Parathyroid adenoma (tissue), 2 donors: ENCODE measurements around the gene SNTG2.

Experiments
- H2AFZ ChIP-seq: fragments of 300-600 bp; sonication (generic); one replicate; pipeline ENCODE4 v1.7.0; 2017; ENCODE audit warnings: antibody characterized with exemption, mild to moderate bottlenecking
- H3K27ac ChIP-seq: fragments of 300-600 bp; sonication (generic); one replicate; pipeline ENCODE4 v1.7.0; 2017
- H3K27me3 ChIP-seq: fragments of 300-600 bp; sonication (generic); one replicate; pipeline ENCODE4 v1.7.0; 2017; ENCODE audit warnings: low read length; ENCODE audit not compliant: control insufficient read depth, insufficient read depth
- H3K36me3 ChIP-seq: fragments of 300-600 bp; sonication (generic); one replicate; pipeline ENCODE4 v1.7.0; 2017; ENCODE audit warnings: low read length; ENCODE audit not compliant: control insufficient read depth, insufficient read depth
- H3K4me1 ChIP-seq: fragments of 300-600 bp; sonication (generic); one replicate; pipeline ENCODE4 v1.7.0; 2017; ENCODE audit warnings: control low read depth
- H3K4me2 ChIP-seq: fragments of 300-600 bp; sonication (generic); one replicate; pipeline ENCODE4 v1.7.0; 2017; ENCODE audit warnings: low read length
- H3K4me3 ChIP-seq: fragments of 300-600 bp; sonication (generic); one replicate; pipeline ENCODE4 v1.7.0; 2017; ENCODE audit warnings: low read depth, low read length
- H3K79me2 ChIP-seq: fragments of 300-600 bp; sonication (generic); one replicate; pipeline ENCODE4 v1.7.0; 2017; ENCODE audit warnings: control low read depth
- H3K9ac ChIP-seq: fragments of 300-600 bp; sonication (generic); one replicate; pipeline ENCODE4 v1.7.0; 2017; ENCODE audit warnings: mild to moderate bottlenecking
- H3K9me3 ChIP-seq: fragments of 300-600 bp; sonication (generic); one replicate; pipeline ENCODE4 v1.7.0; 2017; ENCODE audit warnings: low read length; ENCODE audit not compliant: control insufficient read depth
- TF ChIP-seq, protein P1 (sequence below): fragments of 300-600 bp; sonication (generic); IDR thresholded peaks from one replicate; pipeline ENCODE4 v1.7.0; 2017; ENCODE audit warnings: antibody characterized with exemption, mild to moderate bottlenecking
- donor health status: primary hyperparathyroidism.

SNTG2 gene

DNA sequence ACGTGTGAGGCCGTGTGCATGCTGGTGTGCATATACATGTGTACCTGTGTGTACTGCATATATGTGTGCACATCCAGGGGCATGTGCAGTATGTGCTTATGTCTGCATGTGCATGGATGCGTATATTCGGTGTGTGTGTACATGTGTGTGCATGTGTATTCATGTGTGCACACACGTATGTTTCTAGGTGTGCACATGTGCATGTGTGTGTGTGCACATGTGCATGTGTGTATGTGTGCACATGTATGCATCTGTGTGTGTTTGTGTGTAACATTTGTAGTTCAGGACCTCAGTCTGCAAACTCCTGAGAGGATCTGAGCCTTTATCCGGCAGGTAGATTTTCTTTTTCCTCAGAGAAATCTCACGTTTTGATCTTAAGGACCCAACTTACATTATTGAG lies 201.7 kb downstream of the SNTG2 start:
- H3K27ac ChIP-seq: no peak overlapping the region
- H3K9ac ChIP-seq: no peak overlapping the region
- H3K27me3 ChIP-seq: no peaks in the 10 kb centered on the region
- H3K4me3 ChIP-seq: no peak overlapping the region
- no peak overlapping the region for H3K4me2 ChIP-seq
- H3K79me2 ChIP-seq: no peaks in the 10 kb centered on the region
- H3K4me1 ChIP-seq: no peaks in the 10 kb centered on the region
- H3K9me3 ChIP-seq: no peaks in the 10 kb centered on the region
- H2AFZ ChIP-seq: no peak overlapping the region
- TF ChIP-seq, protein P1, sequence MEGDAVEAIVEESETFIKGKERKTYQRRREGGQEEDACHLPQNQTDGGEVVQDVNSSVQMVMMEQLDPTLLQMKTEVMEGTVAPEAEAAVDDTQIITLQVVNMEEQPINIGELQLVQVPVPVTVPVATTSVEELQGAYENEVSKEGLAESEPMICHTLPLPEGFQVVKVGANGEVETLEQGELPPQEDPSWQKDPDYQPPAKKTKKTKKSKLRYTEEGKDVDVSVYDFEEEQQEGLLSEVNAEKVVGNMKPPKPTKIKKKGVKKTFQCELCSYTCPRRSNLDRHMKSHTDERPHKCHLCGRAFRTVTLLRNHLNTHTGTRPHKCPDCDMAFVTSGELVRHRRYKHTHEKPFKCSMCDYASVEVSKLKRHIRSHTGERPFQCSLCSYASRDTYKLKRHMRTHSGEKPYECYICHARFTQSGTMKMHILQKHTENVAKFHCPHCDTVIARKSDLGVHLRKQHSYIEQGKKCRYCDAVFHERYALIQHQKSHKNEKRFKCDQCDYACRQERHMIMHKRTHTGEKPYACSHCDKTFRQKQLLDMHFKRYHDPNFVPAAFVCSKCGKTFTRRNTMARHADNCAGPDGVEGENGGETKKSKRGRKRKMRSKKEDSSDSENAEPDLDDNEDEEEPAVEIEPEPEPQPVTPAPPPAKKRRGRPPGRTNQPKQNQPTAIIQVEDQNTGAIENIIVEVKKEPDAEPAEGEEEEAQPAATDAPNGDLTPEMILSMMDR: no peak
- no peaks in the 10 kb centered on the region for H3K36me3 ChIP-seq

DNA sequence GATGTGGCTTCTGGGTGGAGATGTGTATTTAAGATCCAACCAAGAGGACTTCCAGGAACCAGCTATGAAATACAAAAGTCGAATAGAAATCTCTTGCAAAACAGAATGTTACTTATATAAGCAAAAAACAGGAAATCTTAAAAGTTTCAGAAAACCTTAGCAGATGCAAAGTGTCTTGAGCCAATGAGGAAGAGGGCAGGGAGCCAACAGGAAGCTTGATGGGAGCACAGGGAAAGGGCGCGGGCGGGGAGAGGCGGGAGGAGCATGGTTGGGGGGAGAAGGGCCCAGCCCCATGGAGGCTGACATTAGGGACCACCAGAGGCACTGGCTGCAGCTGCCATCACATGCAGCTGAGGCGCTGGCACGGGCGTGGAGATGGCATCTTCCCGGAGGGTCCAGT lies 203.3 kb downstream of the SNTG2 start:
- H3K36me3 ChIP-seq: no peaks in the 10 kb centered on the region
- no peak overlapping the region for H3K9ac ChIP-seq
- H3K4me1 ChIP-seq: no peaks in the 10 kb centered on the region
- no peak overlapping the region for H2AFZ ChIP-seq
- H3K4me2 ChIP-seq: no peak overlapping the region
- H3K79me2 ChIP-seq: no peaks in the 10 kb centered on the region
- H3K9me3 ChIP-seq: no peaks in the 10 kb centered on the region
- TF ChIP-seq, protein P1: no peak
- no peak overlapping the region for H3K27ac ChIP-seq
- no peaks in the 10 kb centered on the region for H3K27me3 ChIP-seq
- H3K4me3 ChIP-seq: no peak overlapping the region

GRCh38 chr2:1154710-1155594 lies 204.3 kb downstream of the SNTG2 start:
- H3K9me3 ChIP-seq: no peaks in the 10 kb centered on the region
- H3K27ac ChIP-seq: no peak overlapping the region
- no peaks in the 10 kb centered on the region for H3K27me3 ChIP-seq
- H3K36me3 ChIP-seq: no peaks in the 10 kb centered on the region
- TF ChIP-seq, protein P1: no peak
- H3K4me3 ChIP-seq: no peak overlapping the region
- no peak overlapping the region for H2AFZ ChIP-seq
- H3K79me2 ChIP-seq: no peaks in the 10 kb centered on the region
- no peak overlapping the region for H3K9ac ChIP-seq
- H3K4me1 ChIP-seq: no peaks in the 10 kb centered on the region
- no peak overlapping the region for H3K4me2 ChIP-seq

GRCh38 chr2:1156059-1156458 lies 205.4 kb downstream of the SNTG2 start:
- no peak overlapping the region for H3K4me2 ChIP-seq
- TF ChIP-seq, protein P1: no peak
- H3K36me3 ChIP-seq: no peaks in the 10 kb centered on the region
- H2AFZ ChIP-seq: no peak overlapping the region
- H3K9me3 ChIP-seq: no peaks in the 10 kb centered on the region
- no peaks in the 10 kb centered on the region for H3K27me3 ChIP-seq
- no peak overlapping the region for H3K27ac ChIP-seq
- H3K4me1 ChIP-seq: no peaks in the 10 kb centered on the region
- H3K4me3 ChIP-seq: no peak overlapping the region
- H3K79me2 ChIP-seq: no peaks in the 10 kb centered on the region
- no peak overlapping the region for H3K9ac ChIP-seq

GRCh38 chr2:1156531-1156930 lies 205.9 kb downstream of the SNTG2 start:
- H3K4me1 ChIP-seq: no peaks in the 10 kb centered on the region
- no peak overlapping the region for H3K9ac ChIP-seq
- H2AFZ ChIP-seq: no peak overlapping the region
- H3K27me3 ChIP-seq: no peaks in the 10 kb centered on the region
- H3K4me2 ChIP-seq: no peak overlapping the region
- H3K9me3 ChIP-seq: no peaks in the 10 kb centered on the region
- no peak overlapping the region for H3K27ac ChIP-seq
- H3K36me3 ChIP-seq: no peaks in the 10 kb centered on the region
- no peak overlapping the region for H3K4me3 ChIP-seq
- no peaks in the 10 kb centered on the region for H3K79me2 ChIP-seq
- TF ChIP-seq, protein P1: no peak
